ENCODE data around the gene FAM78A. TPM values are rescaled to one million over a fixed set of nuclear protein-coding genes. Genes with fewer than 3 reads are reported as not detected.

Gene FAM78A
- total RNA-seq, 1 donor: 0.36 TPM

DNA sequence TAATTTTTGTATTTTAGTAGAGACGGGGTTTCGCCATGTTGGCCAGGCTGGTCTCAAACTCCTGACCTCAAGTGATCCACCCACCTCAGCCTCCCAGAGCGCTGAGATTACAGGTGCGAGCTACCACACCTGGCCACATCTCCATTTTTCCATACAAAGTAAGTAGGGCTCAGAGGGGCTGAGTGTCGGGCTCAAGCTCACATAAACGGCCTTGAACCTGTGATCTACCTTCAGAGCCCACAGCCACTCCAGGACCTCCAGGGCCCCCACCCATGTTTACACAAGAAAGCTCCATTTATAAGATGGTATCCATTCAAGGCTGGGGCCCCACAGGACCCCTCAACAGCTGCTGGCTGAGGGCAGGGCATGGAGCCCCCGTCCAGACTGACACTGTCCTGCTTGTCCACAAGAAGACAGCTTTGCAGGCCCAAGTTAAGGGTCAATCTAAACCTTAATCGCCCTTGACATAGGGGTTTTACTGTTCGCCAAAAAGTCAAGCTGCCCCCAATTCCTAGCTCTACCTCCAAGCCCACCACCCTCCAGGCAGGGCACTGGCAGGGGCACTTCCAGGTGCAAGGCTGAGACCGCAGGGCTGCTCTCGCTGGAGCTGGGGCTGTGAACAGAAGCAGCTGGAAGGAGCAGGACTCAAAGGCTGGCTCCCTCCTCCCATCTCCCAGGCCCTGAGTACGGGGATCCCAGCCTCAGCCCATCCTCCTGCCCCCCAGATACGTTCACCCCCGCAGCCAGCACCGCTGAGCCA is 18.9 kb downstream of the FAM78A start:
- no peaks in the 10 kb centered on the region for H3K79me2 ChIP-seq (ENCODE audit: insufficient read depth, low read length)
- H3K4me2 ChIP-seq (ENCODE audit: insufficient read depth, low read length): no peak overlapping the region
- H3K4me3 ChIP-seq (ENCODE audit: insufficient read depth, low read length): no peak overlapping the region
- no peak overlapping the region for H2AFZ ChIP-seq (ENCODE audit: low read length)
- H3K36me3 ChIP-seq (ENCODE audit: insufficient read depth, low read length): no peaks in the 10 kb centered on the region
- DNase-seq (ENCODE audit: insufficient read length, low spot score, missing footprints): peak; percentile 51
- H3K4me1 ChIP-seq (ENCODE audit: insufficient read depth, low read length): peaks cover 12% of the 10 kb centered on the region
- no peaks in the 10 kb centered on the region for H3K9me3 ChIP-seq (ENCODE audit: low read depth, low read length)
- no peak overlapping the region for H3K27ac ChIP-seq (ENCODE audit: low read depth, low read length)
- no peaks in the 10 kb centered on the region for H3K27me3 ChIP-seq (ENCODE audit: insufficient read depth, low read length)
- TF ChIP-seq, protein P1, sequence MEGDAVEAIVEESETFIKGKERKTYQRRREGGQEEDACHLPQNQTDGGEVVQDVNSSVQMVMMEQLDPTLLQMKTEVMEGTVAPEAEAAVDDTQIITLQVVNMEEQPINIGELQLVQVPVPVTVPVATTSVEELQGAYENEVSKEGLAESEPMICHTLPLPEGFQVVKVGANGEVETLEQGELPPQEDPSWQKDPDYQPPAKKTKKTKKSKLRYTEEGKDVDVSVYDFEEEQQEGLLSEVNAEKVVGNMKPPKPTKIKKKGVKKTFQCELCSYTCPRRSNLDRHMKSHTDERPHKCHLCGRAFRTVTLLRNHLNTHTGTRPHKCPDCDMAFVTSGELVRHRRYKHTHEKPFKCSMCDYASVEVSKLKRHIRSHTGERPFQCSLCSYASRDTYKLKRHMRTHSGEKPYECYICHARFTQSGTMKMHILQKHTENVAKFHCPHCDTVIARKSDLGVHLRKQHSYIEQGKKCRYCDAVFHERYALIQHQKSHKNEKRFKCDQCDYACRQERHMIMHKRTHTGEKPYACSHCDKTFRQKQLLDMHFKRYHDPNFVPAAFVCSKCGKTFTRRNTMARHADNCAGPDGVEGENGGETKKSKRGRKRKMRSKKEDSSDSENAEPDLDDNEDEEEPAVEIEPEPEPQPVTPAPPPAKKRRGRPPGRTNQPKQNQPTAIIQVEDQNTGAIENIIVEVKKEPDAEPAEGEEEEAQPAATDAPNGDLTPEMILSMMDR (IDR thresholded peaks at IDR 0.05; ENCODE audit: extremely low read depth, low read depth, low read length): no peak
- no peaks in the 10 kb centered on the region for H4K20me1 ChIP-seq (ENCODE audit: insufficient read depth, low read length)

DNA sequence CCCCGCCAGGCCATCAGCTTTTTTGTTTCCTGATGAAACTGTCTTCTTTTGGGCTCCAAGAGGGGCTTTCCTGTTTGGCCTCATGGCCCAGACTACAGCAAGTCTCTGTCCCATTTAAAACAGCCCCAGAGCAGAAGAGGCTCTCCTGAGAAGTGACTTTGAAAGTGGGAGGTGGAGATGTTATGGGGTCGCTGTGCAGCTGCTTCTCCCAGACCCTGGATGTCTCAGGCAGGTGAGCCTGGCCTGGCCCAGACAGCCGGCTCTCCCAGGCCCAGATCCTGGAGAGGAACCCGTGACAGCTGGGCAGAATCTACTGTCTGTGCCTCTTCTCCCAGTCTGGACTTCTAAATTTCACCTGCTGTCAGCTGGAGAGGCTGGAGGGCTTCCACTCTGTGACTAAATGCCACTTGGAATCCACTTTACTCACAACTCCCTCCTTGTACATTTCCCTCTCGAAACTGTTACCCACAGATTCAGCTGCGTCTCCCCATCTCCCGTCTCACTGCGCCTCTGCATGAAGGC is 20.6 kb downstream of the FAM78A start:
- no peaks in the 10 kb centered on the region for H3K9me3 ChIP-seq (ENCODE audit: low read depth, low read length)
- H3K36me3 ChIP-seq (ENCODE audit: insufficient read depth, low read length): no peaks in the 10 kb centered on the region
- TF ChIP-seq, protein P1 (IDR thresholded peaks at IDR 0.05; ENCODE audit: extremely low read depth, low read depth, low read length): no peak
- H3K27ac ChIP-seq (ENCODE audit: low read depth, low read length): no peak overlapping the region
- peak overlapping the region; percentile 93 for H2AFZ ChIP-seq (ENCODE audit: low read length)
- H3K79me2 ChIP-seq (ENCODE audit: insufficient read depth, low read length): no peaks in the 10 kb centered on the region
- DNase-seq (ENCODE audit: insufficient read length, low spot score, missing footprints): peak; percentile 73
- H3K4me2 ChIP-seq (ENCODE audit: insufficient read depth, low read length): peak overlapping the region; percentile 50
- H3K4me1 ChIP-seq (ENCODE audit: insufficient read depth, low read length): peaks cover 12% of the 10 kb centered on the region
- H4K20me1 ChIP-seq (ENCODE audit: insufficient read depth, low read length): no peaks in the 10 kb centered on the region
- H3K4me3 ChIP-seq (ENCODE audit: insufficient read depth, low read length): no peak overlapping the region
- H3K27me3 ChIP-seq (ENCODE audit: insufficient read depth, low read length): no peaks in the 10 kb centered on the region

DNA sequence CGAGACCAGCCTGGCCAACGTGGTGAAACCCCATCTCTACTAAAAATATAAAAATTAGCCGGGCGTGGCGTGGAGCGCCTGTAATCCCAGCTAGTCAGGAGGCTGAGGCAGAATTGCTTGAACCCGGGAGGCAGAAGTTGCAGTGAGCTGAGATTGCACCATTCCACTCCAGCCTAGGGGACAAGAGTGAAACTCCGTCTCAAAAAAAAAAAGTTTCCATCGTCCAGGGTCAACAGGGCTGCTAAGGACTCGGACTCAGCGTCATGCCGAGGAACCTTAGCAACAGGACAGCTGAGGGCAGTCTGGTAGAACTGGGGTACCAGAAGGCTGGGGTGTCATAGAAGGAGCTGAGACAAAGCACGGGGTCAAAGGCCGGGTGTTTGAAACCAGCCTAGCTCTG is 21.7 kb downstream of the FAM78A start:
- TF ChIP-seq, protein P1 (IDR thresholded peaks at IDR 0.05; ENCODE audit: extremely low read depth, low read depth, low read length): no peak
- no peaks in the 10 kb centered on the region for H3K36me3 ChIP-seq (ENCODE audit: insufficient read depth, low read length)
- no peak overlapping the region for H3K27ac ChIP-seq (ENCODE audit: low read depth, low read length)
- H4K20me1 ChIP-seq (ENCODE audit: insufficient read depth, low read length): no peaks in the 10 kb centered on the region
- no peak overlapping the region for H3K4me2 ChIP-seq (ENCODE audit: insufficient read depth, low read length)
- H2AFZ ChIP-seq (ENCODE audit: low read length): no peak overlapping the region
- H3K4me1 ChIP-seq (ENCODE audit: insufficient read depth, low read length): peaks cover 12% of the 10 kb centered on the region
- H3K9me3 ChIP-seq (ENCODE audit: low read depth, low read length): no peaks in the 10 kb centered on the region
- no peak for DNase-seq (ENCODE audit: insufficient read length, low spot score, missing footprints)
- no peaks in the 10 kb centered on the region for H3K27me3 ChIP-seq (ENCODE audit: insufficient read depth, low read length)
- no peak overlapping the region for H3K4me3 ChIP-seq (ENCODE audit: insufficient read depth, low read length)
- no peaks in the 10 kb centered on the region for H3K79me2 ChIP-seq (ENCODE audit: insufficient read depth, low read length)

DNA sequence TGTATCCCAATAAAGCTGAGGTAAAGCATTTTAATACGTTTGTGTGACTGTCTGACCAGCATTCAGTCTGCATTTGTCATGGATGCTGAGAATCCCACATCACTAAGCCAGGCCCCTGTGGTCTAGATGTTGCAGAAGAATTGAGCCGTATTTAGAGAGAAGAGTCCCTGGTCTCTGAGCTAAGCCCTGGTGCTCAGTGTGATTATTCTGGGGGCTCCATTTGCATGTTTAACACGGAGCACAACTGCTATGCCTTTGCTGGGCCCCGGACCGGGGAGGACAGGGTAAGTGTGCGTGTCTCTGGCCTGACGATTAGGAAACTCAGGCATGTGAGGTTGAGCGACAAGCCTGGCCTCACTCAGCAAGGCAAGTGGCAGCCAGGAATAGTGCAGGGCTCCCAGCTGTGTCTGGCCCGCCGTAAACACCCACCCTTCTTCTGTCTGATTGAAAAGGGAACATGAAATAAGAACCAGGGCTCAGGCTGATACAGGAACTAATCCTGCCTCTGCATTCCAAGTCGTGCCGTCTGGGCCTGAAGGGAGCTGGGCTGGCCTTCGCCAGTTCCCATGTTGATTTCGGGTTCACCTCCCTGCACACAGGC is 22.3 kb downstream of the FAM78A start:
- Histone ChIP-seq H3K36me3 (ENCODE audit: insufficient read depth, low read length) (no peaks in the 10 kb centered on the region), H2AFZ (ENCODE audit: low read length) (peak overlapping the region; percentile 20), H3K4me3 (ENCODE audit: insufficient read depth, low read length) (no peak overlapping the region), H3K27me3 (ENCODE audit: insufficient read depth, low read length) (peaks cover 2% of the 10 kb centered on the region), H3K4me2 (ENCODE audit: insufficient read depth, low read length) (no peak overlapping the region), H3K9me3 (ENCODE audit: low read depth, low read length) (no peaks in the 10 kb centered on the region), H3K4me1 (ENCODE audit: insufficient read depth, low read length) (peaks cover 12% of the 10 kb centered on the region), H3K79me2 (ENCODE audit: insufficient read depth, low read length) (no peaks in the 10 kb centered on the region), H3K27ac (ENCODE audit: low read depth, low read length) (no peak overlapping the region), H4K20me1 (ENCODE audit: insufficient read depth, low read length) (no peaks in the 10 kb centered on the region)
- TF ChIP-seq, protein P1 (IDR thresholded peaks at IDR 0.05; ENCODE audit: extremely low read depth, low read depth, low read length): no peak
- peak; percentile 71 for DNase-seq (ENCODE audit: insufficient read length, low spot score, missing footprints)

All from osteoblast (primary cell).